ENCODE measurements around the gene CDS2.

The CDS2 gene

GRCh38 chr20:5148581-5148980 lies 21.8 kb downstream of the CDS2 start (continued):
- TF ChIP-seq ZNF341 (tag by site-specific recombination; IDR thresholded peaks at IDR 0.05; ENCODE audit: low read depth): no peak
- no peak for TF ChIP-seq ZNF530 (tag by site-specific recombination; IDR thresholded peaks at IDR 0.05; ENCODE audit: low read depth)
- no peak for TF ChIP-seq ZNF488 (tag by site-specific recombination; IDR thresholded peaks at IDR 0.05)
- no peak for TF ChIP-seq SCRT2 (tag by site-specific recombination; IDR thresholded peaks at IDR 0.05)

- CTCF ChIA-PET: no interaction called here
- POLR2A ChIA-PET: no interaction called here
- Histone ChIP-seq H3K27ac (ENCODE audit: extremely low read depth, low read depth, low read length) (no peak overlapping the region), H3K4me3 (ENCODE audit: low read depth, low read length) (no peak overlapping the region), H3K9me3 (ENCODE audit: control insufficient read depth, insufficient read depth, low read depth, low read length) (no peaks in the 10 kb centered on the region), H3K36me3 (ENCODE audit: control insufficient read depth in 2 of 2, insufficient read depth in 1 of 2, low read length in 2 of 2) (peaks cover 0 to under 1% of the 10 kb centered on the region in 2 experiments; a peak in 2 of 3 replicates), H3K4me1 (ENCODE audit: control insufficient read depth, insufficient read depth, low read length) (peaks cover 19% of the 10 kb centered on the region)
- TF ChIP-seq ZNF18 (tag by site-specific recombination; IDR thresholded peaks at IDR 0.05): no peak
- no peak for TF ChIP-seq ZNF169 (tag by site-specific recombination; IDR thresholded peaks at IDR 0.05)
- TF ChIP-seq ZNF600 (tag by site-specific recombination; IDR thresholded peaks at IDR 0.05): no peak
- TF ChIP-seq ZNF19 (tag by site-specific recombination; IDR thresholded peaks at IDR 0.05; ENCODE audit: low read depth): no peak
These were observed 23.1 kb downstream of the CDS2 start for GRCh38 chr20:5149892-5150225.

GRCh38 chr20:5150226-5151076 lies 23.6 kb downstream of the CDS2 start:
- no peak for TF ChIP-seq ZNF707 (tag by site-specific recombination; IDR thresholded peaks at IDR 0.05)
- no peak for TF ChIP-seq ZNF24 (tag by site-specific recombination; IDR thresholded peaks at IDR 0.05)
- TF ChIP-seq ZFP37 (tag by site-specific recombination; IDR thresholded peaks at IDR 0.05): no peak
- no peak for TF ChIP-seq ZNF433 (tag by site-specific recombination; IDR thresholded peaks at IDR 0.05; ENCODE audit: low read depth)
- no peak for TF ChIP-seq ZBTB11 (tag by site-specific recombination; conservative IDR thresholded peaks at IDR 0.05; ENCODE audit: low read depth)
- TF ChIP-seq GFI1B (tag by site-specific recombination; IDR thresholded peaks at IDR 0.05): no peak
- no peak for TF ChIP-seq ZNF449 (tag by site-specific recombination; IDR thresholded peaks at IDR 0.05)
- POLR2A ChIA-PET: no interaction called here
- no peak overlapping the region for H3K4me3 ChIP-seq (ENCODE audit: low read depth, low read length)
- peaks cover 21% of the 10 kb centered on the region for H3K4me1 ChIP-seq (ENCODE audit: control insufficient read depth, insufficient read depth, low read length)
- H3K36me3 ChIP-seq (ENCODE audit: control insufficient read depth in 2 of 2, insufficient read depth in 1 of 2, low read length in 2 of 2): no peaks in the 10 kb centered on the region; a peak in 1 of 3 replicates
- H3K9me3 ChIP-seq (ENCODE audit: control insufficient read depth, insufficient read depth, low read depth, low read length): no peaks in the 10 kb centered on the region
- no peak overlapping the region for H3K27ac ChIP-seq (ENCODE audit: extremely low read depth, low read depth, low read length)
- CTCF ChIA-PET: no interaction called here

Measured in HEK293 (cell line).